Heart right ventricle (tissue), 16 donors: ENCODE data around the gene BCORL1. TPM values are rescaled to one million over a fixed set of nuclear protein-coding genes. Genes with fewer than 3 reads are reported as not detected.

Experiments
- ATAC-seq, 8 donors: fragments of 200-7000 bp; cut with Tn5 transposase; one replicate each; pipeline ENCODE4 v1.9.1; 2020; ENCODE audit warnings: mild to moderate bottlenecking in 8 of 8, moderate library complexity in 8 of 8, moderate number of reproducible peaks in 1 of 8
- DNase-seq, 2 donors: peaks; one replicate each; pipeline ENCODE4 v3.0.0-alpha.2; 2020
- H3K27ac ChIP-seq, 10 donors: fragments of 200-600 bp; sonication (generic) in 2 of 10; one replicate each; pipeline versions ENCODE4 v1.5.0 to v1.8.0; 2020 to 2022; ENCODE audit warnings: mild to moderate bottlenecking in 3 of 10
- H3K27me3 ChIP-seq, 7 donors: fragments of 200-600 bp; one replicate each; pipeline ENCODE4 v1.8.0; 2021 to 2022; ENCODE audit warnings: mild to moderate bottlenecking in 2 of 7
- H3K36me3 ChIP-seq, 9 donors: fragments of 200-600 bp; sonication (generic) in 1 of 9; one replicate each; pipeline versions ENCODE4 v1.5.0 to v1.8.0; 2020 to 2022; ENCODE audit warnings: mild to moderate bottlenecking in 2 of 9
- H3K4me1 ChIP-seq, 9 donors: fragments of 200-600 bp; sonication (generic) in 1 of 9; one replicate each; pipeline versions ENCODE4 v1.5.0 to v1.8.0; 2020 to 2022; ENCODE audit warnings: mild to moderate bottlenecking in 4 of 9
- H3K4me3 ChIP-seq, 10 donors: fragments of 200-600 bp; sonication (generic) in 2 of 10; one replicate each; pipeline versions ENCODE4 v1.5.0 to v1.8.0; 2020 to 2022; ENCODE audit warnings: mild to moderate bottlenecking in 7 of 10, moderate library complexity in 2 of 10
- H3K9me3 ChIP-seq, 11 donors: fragments of 200-600 bp in 10 of 11; sonication (generic) in 2 of 11; one replicate each; pipeline versions ENCODE4 v1.5.0 to v1.8.0; 2013 to 2022; ENCODE audit warnings: mild to moderate bottlenecking in 2 of 11, control low read depth in 1 of 11, moderate library complexity in 1 of 11
- WGBS, 2 donors: extraction: QIAGEN DNeasy Blood & Tissue Kit; methylation state at CpG; one replicate each; pipeline ENCODE4 v1.1.7; 2013; ENCODE audit warnings: inconsistent platforms in 1 of 2; 5-methylcytosine and 5-hydroxymethylcytosine counted together
- intact Hi-C, 10 donors: fragments of 100-400 bp; cut with DNase I; formaldehyde crosslinking; loops; one replicate each; pipeline versions ENCODE4 v1.11.1 to v1.14.2; 2022
- polyA plus RNA-seq, 2 donors: library from polyadenylated mRNA; stranded (reverse); fragments of 200-250 nt; gene quantifications; one replicate each; pipeline ENCODE4 v1.2.3, GENCODE V29; 2013
- total RNA-seq, 10 donors: library from RNA; stranded (reverse); fragmentation: NEBNext Ultra II Directional in 3 of 10; extraction: Animal tissue kit (Norgen Biotek cat#: 25700) in 3 of 10; gene quantifications; one replicate each; pipeline versions ENCODE4 v1.2.1 to v1.2.4, GENCODE V29; 2021 to 2023
- TF ChIP-seq, protein P1 (sequence below), 9 donors: fragments of 200-600 bp; sonication (generic) in 2 of 9; IDR thresholded peaks; one replicate each; pipeline versions ENCODE4 v1.5.0 to v1.8.0; 2021 to 2022; ENCODE audit warnings: antibody characterized with exemption in 9 of 9, mild to moderate bottlenecking in 5 of 9, moderate library complexity in 1 of 9
- donor health status: Arrhythmogenic right ventricular cardiomyopathy.
- donor health status: ischemic (EF 13 %, LVEDD 7.1; RV severe dilation, severe dysfunction).
- donor health status: healthy with polysubstance abuse.
- donor health status: DM: no; HTN: yes; CAD: no.
- donor health status: DM: no; HTN: no; CAD: no.
- donor health status: ischemic (EF 25% LVEDD 6.9; RV normal size, moderate dysfunction).
- donor health status: ischemic (EF 25% LVEDD 5.7; RV mildly dilated, moderate dysfunction).
- donor health status: healthy.
- donor health status: DM: yes; HTN: yes; CAD: no.
- donor health status: Ischemic cardiomyopathy.
- donor health status: ischemic (EF 35%, LVEDD 5.7; RV mildly dilated, moderate dysfunction).
- donor health status: nonischemic (EF 11% LVEDD 7.7; RV severe dilation, severe dysfunction).
- donor health status: DM: yes; HTN: yes; CAD: no.
- donor health status: PGD.
- donor health status: ischemic (EF 29% LVEDD 5.4; RV normal size, mild dysfunction).
- donor health status: nonischemic (EF 23%, LVEDD 6.1; RV moderate dilation, normal function).

The BCORL1 gene
- total and polyA plus RNA-seq, 12 donors, result 2.1 to 12.8 (median 7.8) TPM

DNA sequence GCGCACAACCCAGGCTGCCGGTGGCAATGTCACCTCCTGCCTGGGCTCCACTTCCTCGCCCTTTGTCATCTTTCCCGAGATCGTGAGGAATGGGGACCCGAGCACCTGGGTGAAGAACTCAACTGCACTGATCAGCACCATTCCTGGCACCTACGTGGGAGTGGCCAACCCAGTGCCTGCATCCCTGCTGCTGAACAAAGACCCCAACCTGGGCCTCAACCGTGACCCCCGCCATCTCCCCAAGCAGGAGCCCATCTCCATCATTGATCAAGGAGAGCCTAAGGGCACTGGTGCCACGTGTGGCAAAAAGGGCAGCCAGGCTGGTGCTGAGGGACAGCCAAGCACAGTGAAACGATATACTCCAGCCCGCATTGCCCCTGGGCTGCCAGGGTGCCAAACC, 32.3 kb downstream of the BCORL1 start:
- Histone ChIP-seq H3K9me3 (no peaks in the 10 kb centered on the region), H3K4me3 (no peak overlapping the region), H3K36me3 (peaks cover 0 to 46% (median 0%) of the 10 kb centered on the region in 9 donors), H3K4me1 (peaks cover 0 to 13% (median 7%) of the 10 kb centered on the region in 9 donors), H3K27me3 (no peaks in the 10 kb centered on the region), H3K27ac (no peak overlapping the region)
- DNase-seq, result no peak
- peak in 1 of 8 donors; percentile 50 for ATAC-seq
- TF ChIP-seq, protein P1, sequence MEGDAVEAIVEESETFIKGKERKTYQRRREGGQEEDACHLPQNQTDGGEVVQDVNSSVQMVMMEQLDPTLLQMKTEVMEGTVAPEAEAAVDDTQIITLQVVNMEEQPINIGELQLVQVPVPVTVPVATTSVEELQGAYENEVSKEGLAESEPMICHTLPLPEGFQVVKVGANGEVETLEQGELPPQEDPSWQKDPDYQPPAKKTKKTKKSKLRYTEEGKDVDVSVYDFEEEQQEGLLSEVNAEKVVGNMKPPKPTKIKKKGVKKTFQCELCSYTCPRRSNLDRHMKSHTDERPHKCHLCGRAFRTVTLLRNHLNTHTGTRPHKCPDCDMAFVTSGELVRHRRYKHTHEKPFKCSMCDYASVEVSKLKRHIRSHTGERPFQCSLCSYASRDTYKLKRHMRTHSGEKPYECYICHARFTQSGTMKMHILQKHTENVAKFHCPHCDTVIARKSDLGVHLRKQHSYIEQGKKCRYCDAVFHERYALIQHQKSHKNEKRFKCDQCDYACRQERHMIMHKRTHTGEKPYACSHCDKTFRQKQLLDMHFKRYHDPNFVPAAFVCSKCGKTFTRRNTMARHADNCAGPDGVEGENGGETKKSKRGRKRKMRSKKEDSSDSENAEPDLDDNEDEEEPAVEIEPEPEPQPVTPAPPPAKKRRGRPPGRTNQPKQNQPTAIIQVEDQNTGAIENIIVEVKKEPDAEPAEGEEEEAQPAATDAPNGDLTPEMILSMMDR (IDR thresholded peaks at IDR 0.05), result no peak
- intact Hi-C loops, result loop anchor here in 2 of 10 donors (5.0 kb wide), 1 partner anchor 32 kb away; the partner anchor contains the start of gene BCORL1 (in 2 of the 2)
- 95 to 99% methylated on average over 11 to 12 of the region's 12 CpGs for WGBS, 2 donors

DNA sequence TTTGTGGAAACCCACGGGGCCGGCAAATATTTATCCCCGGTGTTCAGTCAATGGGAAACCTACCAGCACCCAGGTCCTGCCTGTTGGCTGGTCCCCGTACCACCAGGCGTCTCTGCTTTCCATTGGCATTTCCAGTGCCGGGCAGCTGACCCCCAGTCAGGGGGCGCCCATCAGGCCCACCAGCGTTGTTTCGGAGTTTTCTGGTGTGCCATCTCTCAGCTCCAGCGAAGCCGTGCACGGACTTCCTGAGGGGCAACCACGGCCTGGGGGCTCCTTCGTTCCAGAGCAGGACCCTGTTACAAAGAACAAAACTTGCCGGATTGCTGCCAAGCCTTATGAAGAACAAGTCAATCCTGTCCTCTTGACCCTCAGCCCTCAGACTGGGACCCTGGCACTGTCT, 32.7 kb downstream of the BCORL1 start:
- WGBS, 2 donors, result 89 to 94% methylated on average over 12 to 15 of the region's 15 CpGs

DNA sequence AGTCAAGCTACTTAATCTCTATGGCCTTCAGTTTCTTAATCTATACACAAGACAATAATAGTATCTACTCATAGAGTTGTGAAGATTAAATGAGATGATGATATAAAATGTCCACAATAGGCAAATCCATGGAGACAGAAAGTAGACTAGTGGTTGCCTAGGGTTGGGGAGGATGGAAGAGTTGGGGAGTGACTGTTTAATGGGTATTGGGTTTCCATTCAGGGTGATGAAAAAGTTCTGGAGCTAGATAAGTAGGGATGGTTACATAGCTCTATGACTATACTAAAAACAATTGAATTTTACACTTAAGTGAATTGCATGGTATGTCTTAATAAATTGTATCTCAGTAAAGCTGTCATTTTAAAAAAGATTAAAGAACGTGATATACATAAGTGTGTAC, 35.7 kb downstream of the BCORL1 start:
- no peak overlapping the region for H3K4me3 ChIP-seq
- no peaks in the 10 kb centered on the region for H3K27me3 ChIP-seq
- no peak for DNase-seq
- no peaks in the 10 kb centered on the region for H3K9me3 ChIP-seq
- ATAC-seq, result no peak
- 97 to 100% methylated on average over 1 of the region's 1 CpG for WGBS, 2 donors
- peaks cover 0 to 60% (median 0%) of the 10 kb centered on the region in 9 donors for H3K36me3 ChIP-seq
- TF ChIP-seq, protein P1 (IDR thresholded peaks at IDR 0.05), result no peak
- peaks cover 0 to 23% (median 8%) of the 10 kb centered on the region in 9 donors for H3K4me1 ChIP-seq
- no peak overlapping the region for H3K27ac ChIP-seq
- intact Hi-C loops, result loop anchor here in 2 of 10 donors (5.0 kb wide), 1 partner anchor 36 kb away; the partner anchor contains the start of gene BCORL1 (in 2 of the 2)

More for the DNA sequence above, 32.7 kb downstream of the BCORL1 start:
- TF ChIP-seq, protein P1 (IDR thresholded peaks at IDR 0.05), result no peak
- intact Hi-C loops, result loop anchor here in 2 of 10 donors (5.0 kb wide), 1 partner anchor 33 kb away; the partner anchor contains the start of gene BCORL1 (in 2 of the 2)
- no peaks in the 10 kb centered on the region for H3K9me3 ChIP-seq
- H3K36me3 ChIP-seq, result peaks cover 0 to 46% (median 0%) of the 10 kb centered on the region in 9 donors
- H3K4me1 ChIP-seq, result peaks cover 0 to 17% (median 8%) of the 10 kb centered on the region in 9 donors
- H3K27me3 ChIP-seq, result no peaks in the 10 kb centered on the region
- H3K27ac ChIP-seq, result no peak overlapping the region
- DNase-seq (no peak), ATAC-seq (no peak)
- H3K4me3 ChIP-seq, result no peak overlapping the region

DNA sequence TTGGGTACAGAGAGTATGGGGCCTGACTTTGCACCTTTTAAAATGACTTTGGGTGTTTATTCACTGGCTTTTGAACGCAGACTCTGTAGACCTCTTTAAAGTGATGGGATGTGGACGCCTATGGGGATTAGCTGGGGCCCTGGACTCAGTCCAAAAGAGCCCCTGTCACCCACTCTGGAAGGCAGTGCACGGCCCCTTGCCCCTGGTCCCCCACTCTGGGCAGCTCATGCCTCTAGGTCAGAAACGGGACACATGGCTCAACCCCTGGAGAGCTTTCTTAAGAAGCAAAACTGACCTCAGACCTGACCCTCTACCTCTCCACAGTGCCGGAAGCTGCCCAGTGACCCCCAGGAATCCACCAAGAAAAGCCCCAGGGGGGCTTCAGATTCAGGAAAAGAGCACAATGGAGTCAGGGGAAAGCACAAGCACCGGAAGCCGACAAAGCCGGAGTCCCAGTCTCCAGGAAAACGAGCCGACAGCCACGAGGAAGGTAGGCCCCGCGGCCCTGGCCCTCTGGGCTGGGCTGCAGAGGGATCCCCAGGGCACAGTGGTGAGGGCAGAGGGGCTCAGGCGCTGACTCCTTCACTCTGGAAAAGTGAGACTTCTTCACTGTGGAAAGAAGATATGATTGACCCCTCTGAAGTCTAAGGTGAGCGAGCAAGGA, 38.4 kb downstream of the BCORL1 start:
- TF ChIP-seq, protein P1 (IDR thresholded peaks at IDR 0.05), result no peak
- Histone ChIP-seq H3K27me3 (no peaks in the 10 kb centered on the region), H3K4me3 (no peak overlapping the region), H3K4me1 (peaks cover 0 to 35% (median 8%) of the 10 kb centered on the region in 9 donors), H3K9me3 (no peaks in the 10 kb centered on the region), H3K27ac (peak overlapping the region in 5 of 10 donors; percentile 11 to 56 (median 34)), H3K36me3 (peaks cover 0 to 50% (median 0%) of the 10 kb centered on the region in 9 donors)
- intact Hi-C loops, result loop anchor here in 5 of 10 donors (5.0 to 10.0 kb wide), 3 partner anchors 38 to 416 kb away; partner anchors contain the start of gene BCORL1 (in 2 of the 5)
- 62 to 68% methylated on average over 15 of the region's 15 CpGs for WGBS, 2 donors
- DNase-seq, result no peak
- ATAC-seq, result no peak
